ENCODE measurements around the gene GLCE. TPM values are rescaled to one million over a fixed set of nuclear protein-coding genes. Genes with fewer than 3 reads are reported as not detected.

Gene GLCE
- total RNA-seq, 1 experiment from 2014 or later = 22.8 TPM

DNA sequence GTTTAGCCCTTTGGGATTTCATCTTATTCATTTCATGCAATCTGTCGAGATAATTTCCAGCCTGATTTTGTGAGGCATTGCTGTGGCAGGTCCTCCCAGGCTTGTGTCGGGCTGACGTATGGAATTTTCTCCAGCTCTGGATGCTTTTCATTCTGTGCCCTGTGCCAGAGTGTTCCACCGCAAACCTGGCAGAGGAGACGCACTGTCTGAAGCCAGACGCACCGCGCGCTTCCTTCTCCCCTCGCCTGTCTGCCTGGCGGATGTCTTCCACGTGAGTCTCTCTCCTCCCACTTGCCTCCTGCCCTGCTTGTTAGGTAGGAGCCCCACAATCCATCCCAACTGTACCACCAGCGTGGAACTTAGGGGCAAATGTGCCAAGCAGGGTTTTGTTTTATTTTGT lies 20.1 kb upstream of the GLCE start:
- CTCF ChIA-PET = interaction anchor here (0.6 kb wide), 1 partner anchor 25 kb away, joined by 6 read pairs; no protein-coding TSS in a partner anchor
- intact Hi-C loops (cut with micrococcal nuclease; ENCODE audit: unreplicated experiment) = no loop called here
- in situ Hi-C loops (cut with HindIII; ENCODE audit: low pct_unique_long_range_greater_than_20kb, low sequenced_read_pairs) = no loop called here
- no peak overlapping the region for H3K27ac ChIP-seq (ENCODE audit: low read length)
- no peak overlapping the region for H3K4me3 ChIP-seq (ENCODE audit: low read depth in 2 of 2, low read length in 2 of 2)
- TF ChIP-seq, protein P1, sequence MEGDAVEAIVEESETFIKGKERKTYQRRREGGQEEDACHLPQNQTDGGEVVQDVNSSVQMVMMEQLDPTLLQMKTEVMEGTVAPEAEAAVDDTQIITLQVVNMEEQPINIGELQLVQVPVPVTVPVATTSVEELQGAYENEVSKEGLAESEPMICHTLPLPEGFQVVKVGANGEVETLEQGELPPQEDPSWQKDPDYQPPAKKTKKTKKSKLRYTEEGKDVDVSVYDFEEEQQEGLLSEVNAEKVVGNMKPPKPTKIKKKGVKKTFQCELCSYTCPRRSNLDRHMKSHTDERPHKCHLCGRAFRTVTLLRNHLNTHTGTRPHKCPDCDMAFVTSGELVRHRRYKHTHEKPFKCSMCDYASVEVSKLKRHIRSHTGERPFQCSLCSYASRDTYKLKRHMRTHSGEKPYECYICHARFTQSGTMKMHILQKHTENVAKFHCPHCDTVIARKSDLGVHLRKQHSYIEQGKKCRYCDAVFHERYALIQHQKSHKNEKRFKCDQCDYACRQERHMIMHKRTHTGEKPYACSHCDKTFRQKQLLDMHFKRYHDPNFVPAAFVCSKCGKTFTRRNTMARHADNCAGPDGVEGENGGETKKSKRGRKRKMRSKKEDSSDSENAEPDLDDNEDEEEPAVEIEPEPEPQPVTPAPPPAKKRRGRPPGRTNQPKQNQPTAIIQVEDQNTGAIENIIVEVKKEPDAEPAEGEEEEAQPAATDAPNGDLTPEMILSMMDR (IDR thresholded peaks at IDR 0.05) = no peak
- TF ChIP-seq SIN3A (IDR thresholded peaks at IDR 0.05; ENCODE audit: borderline replicate concordance, insufficient read depth, low read depth, low read length) (no peak), POLR2AphosphoS5 (IDR thresholded peaks at IDR 0.05; ENCODE audit: low read depth, low read length) (no peak), TCF7L2 (IDR thresholded peaks at IDR 0.05; ENCODE audit: low read depth, low read length) (no peak)
- TF ChIP-seq, protein P2, sequence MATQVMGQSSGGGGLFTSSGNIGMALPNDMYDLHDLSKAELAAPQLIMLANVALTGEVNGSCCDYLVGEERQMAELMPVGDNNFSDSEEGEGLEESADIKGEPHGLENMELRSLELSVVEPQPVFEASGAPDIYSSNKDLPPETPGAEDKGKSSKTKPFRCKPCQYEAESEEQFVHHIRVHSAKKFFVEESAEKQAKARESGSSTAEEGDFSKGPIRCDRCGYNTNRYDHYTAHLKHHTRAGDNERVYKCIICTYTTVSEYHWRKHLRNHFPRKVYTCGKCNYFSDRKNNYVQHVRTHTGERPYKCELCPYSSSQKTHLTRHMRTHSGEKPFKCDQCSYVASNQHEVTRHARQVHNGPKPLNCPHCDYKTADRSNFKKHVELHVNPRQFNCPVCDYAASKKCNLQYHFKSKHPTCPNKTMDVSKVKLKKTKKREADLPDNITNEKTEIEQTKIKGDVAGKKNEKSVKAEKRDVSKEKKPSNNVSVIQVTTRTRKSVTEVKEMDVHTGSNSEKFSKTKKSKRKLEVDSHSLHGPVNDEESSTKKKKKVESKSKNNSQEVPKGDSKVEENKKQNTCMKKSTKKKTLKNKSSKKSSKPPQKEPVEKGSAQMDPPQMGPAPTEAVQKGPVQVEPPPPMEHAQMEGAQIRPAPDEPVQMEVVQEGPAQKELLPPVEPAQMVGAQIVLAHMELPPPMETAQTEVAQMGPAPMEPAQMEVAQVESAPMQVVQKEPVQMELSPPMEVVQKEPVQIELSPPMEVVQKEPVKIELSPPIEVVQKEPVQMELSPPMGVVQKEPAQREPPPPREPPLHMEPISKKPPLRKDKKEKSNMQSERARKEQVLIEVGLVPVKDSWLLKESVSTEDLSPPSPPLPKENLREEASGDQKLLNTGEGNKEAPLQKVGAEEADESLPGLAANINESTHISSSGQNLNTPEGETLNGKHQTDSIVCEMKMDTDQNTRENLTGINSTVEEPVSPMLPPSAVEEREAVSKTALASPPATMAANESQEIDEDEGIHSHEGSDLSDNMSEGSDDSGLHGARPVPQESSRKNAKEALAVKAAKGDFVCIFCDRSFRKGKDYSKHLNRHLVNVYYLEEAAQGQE (IDR thresholded peaks at IDR 0.05; ENCODE audit: insufficient read depth in 1 of 2, low read depth in 2 of 2, low read length in 1 of 2) = no peak
- BruUV-seq (replicated peaks) = no TSS peak
- H3K9me3 ChIP-seq (ENCODE audit: control insufficient read depth, insufficient read depth, low read depth, low read length) = no peaks in the 10 kb centered on the region
- peaks cover 24% of the 10 kb centered on the region for H3K27me3 ChIP-seq (ENCODE audit: control insufficient read depth, insufficient read depth, low read length)
- DNase-seq (ENCODE audit: low read depth, low spot score) (no peak), ATAC-seq (no peak)
- H3K4me1 ChIP-seq (ENCODE audit: control insufficient read depth, insufficient read depth, low read length) = no peaks in the 10 kb centered on the region; the same call in 1 of the 2 replicates
- POLR2A ChIA-PET = interaction anchor here (0.6 kb wide), 1 partner anchor 33 kb away, joined by 4 read pairs; no protein-coding TSS in a partner anchor
- no peaks in the 10 kb centered on the region for H3K36me3 ChIP-seq (ENCODE audit: control insufficient read depth, insufficient read depth, low read length)

DNA sequence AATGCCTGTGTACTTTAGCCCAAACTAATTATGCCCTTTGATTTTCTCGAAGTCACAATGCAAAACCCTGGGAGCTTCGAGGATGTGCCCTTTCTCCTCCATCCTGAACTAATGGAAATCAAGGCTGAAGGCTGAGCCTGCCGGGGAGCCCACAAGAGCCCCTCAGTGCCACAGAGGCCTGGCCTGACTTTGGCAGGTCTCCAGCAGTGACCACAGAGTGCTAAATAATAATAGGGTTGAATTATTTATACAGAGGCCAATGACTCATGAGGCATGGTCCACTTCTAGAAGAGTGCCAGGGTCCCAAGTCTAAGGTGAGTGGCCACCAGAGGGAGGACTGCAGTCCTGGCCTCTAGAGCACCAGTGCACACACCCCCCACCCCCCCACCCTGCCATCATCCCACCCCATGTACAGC lies 19.1 kb upstream of the GLCE start:
- CTCF ChIA-PET = interaction anchor here (0.7 kb wide), 1 partner anchor 19 kb away, joined by 8 read pairs; the partner anchor contains the start of gene GLCE
- H3K27me3 ChIP-seq (ENCODE audit: control insufficient read depth, insufficient read depth, low read length) = peaks cover 25% of the 10 kb centered on the region

More for the DNA sequence above, 19.1 kb upstream of the GLCE start:
- peak; percentile 51; the same call in 1 of the 2 replicates for ATAC-seq
- POLR2A ChIA-PET = no interaction called here
- TF ChIP-seq TCF7L2 (IDR thresholded peaks at IDR 0.05; ENCODE audit: low read depth, low read length) (no peak), POLR2AphosphoS5 (IDR thresholded peaks at IDR 0.05; ENCODE audit: low read depth, low read length) (no peak), SIN3A (IDR thresholded peaks at IDR 0.05; ENCODE audit: borderline replicate concordance, insufficient read depth, low read depth, low read length) (no peak)
- TF ChIP-seq, protein P1 (IDR thresholded peaks at IDR 0.05) = no peak
- TF ChIP-seq, protein P2 (IDR thresholded peaks at IDR 0.05; ENCODE audit: insufficient read depth in 1 of 2, low read depth in 2 of 2, low read length in 1 of 2) = no peak
- DNase-seq (ENCODE audit: low read depth, low spot score) = no peak
- in situ Hi-C loops (cut with HindIII; ENCODE audit: low pct_unique_long_range_greater_than_20kb, low sequenced_read_pairs) (no loop called here), intact Hi-C loops (cut with micrococcal nuclease; ENCODE audit: unreplicated experiment) (no loop called here)
- Histone ChIP-seq H3K36me3 (ENCODE audit: control insufficient read depth, insufficient read depth, low read length) (no peaks in the 10 kb centered on the region), H3K9me3 (ENCODE audit: control insufficient read depth, insufficient read depth, low read depth, low read length) (no peaks in the 10 kb centered on the region), H3K4me1 (ENCODE audit: control insufficient read depth, insufficient read depth, low read length) (no peaks in the 10 kb centered on the region; the same call in 1 of the 2 replicates), H3K27ac (ENCODE audit: low read length) (no peak overlapping the region), H3K4me3 (ENCODE audit: low read depth in 2 of 2, low read length in 2 of 2) (no peak overlapping the region)
- no TSS peak for BruUV-seq (replicated peaks)
